Spleen (tissue), 7 donors: ENCODE results near the gene PDZD2.

Source experiments
- POLR2A ChIP-seq, 3 donors: fragments of 450-650 bp; IDR thresholded peaks; one replicate each; pipeline ENCODE4 v1.5.1; 2017; ENCODE audit warnings: antibody characterized with exemption in 3 of 3, mild to moderate bottlenecking in 1 of 3
- POLR2AphosphoS5 ChIP-seq, 3 donors: sonication (generic); formaldehyde crosslinking; IDR thresholded peaks; one replicate each; pipeline ENCODE4 v1.5.1; 2017; ENCODE audit warnings: antibody characterized with exemption in 3 of 3
- TF ChIP-seq, protein P1 (sequence below), 11 experiments: fragments of 200-600 bp in 7 of 11; fragments of 450-650 bp in 4 of 11; sonication (generic) in 4 of 11; IDR thresholded peaks in 8 of 11; conservative IDR thresholded peaks in 3 of 11; 1 replicate in 7 of 11; 2 replicates in 4 of 11; pipeline versions ENCODE4 v1.4.0 to v1.8.0; 2016 to 2021; ENCODE audit warnings: antibody characterized with exemption in 11 of 11, inconsistent platforms in 4 of 11, mild to moderate bottlenecking in 1 of 11
- donor health status: DM: no; HTN: no; CAD: no; lungs with moderate emphysema.
- donor health status: DM: no; HTN: no; CAD: no.
- donor health status: DM: no; HTN: no; CAD: no.

DNA sequence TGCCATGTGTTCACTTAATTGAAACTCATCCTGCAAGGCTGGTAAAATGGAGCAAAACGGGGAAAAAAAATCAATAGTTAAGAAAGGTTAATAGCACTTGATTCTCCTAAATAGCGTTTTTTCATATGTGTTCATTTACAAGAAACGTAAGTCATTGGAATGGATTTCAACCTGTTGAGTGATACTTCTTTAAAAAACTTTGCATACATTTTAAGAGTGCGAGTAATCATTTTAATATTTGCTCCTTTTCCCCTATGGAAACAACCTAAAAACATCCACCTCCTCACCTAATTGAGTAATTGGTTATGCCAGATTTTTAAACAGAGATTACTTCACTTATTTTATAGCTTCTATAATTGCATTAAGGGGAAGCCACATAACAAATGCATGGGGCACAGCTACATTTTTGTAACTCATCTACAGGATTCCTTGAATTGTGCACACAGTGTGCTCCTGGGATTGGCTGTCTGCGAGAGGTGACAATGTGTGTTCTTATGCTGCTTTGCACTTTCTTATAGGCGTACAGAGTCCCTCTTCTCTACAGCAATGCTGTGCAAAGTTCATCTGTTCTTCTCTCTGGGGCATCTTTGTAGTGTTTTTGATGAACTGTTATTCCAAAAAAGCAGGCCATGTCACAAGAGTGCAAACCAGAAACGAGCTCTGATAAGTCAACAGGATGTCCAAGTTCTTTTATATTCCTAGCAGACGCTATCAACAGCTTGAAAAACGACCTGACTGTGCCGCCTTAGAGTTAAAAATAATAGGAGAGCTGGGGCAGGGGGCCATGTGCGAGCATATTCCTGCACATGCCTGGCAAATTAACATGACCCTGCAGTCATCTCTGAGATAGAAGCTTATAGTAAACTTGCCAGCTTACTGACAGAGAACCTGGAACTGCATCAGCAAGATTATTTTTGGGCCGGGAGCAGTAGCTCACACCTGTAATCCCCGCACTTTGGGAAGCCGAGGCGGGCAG is 417.2 kb downstream of the PDZD2 start:
- TF ChIP-seq, protein P1, sequence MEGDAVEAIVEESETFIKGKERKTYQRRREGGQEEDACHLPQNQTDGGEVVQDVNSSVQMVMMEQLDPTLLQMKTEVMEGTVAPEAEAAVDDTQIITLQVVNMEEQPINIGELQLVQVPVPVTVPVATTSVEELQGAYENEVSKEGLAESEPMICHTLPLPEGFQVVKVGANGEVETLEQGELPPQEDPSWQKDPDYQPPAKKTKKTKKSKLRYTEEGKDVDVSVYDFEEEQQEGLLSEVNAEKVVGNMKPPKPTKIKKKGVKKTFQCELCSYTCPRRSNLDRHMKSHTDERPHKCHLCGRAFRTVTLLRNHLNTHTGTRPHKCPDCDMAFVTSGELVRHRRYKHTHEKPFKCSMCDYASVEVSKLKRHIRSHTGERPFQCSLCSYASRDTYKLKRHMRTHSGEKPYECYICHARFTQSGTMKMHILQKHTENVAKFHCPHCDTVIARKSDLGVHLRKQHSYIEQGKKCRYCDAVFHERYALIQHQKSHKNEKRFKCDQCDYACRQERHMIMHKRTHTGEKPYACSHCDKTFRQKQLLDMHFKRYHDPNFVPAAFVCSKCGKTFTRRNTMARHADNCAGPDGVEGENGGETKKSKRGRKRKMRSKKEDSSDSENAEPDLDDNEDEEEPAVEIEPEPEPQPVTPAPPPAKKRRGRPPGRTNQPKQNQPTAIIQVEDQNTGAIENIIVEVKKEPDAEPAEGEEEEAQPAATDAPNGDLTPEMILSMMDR (IDR thresholded peaks at IDR 0.05 in 8 of 11, conservative IDR thresholded peaks at IDR 0.05 in 3 of 11) = no peak
- TF ChIP-seq POLR2A (IDR thresholded peaks at IDR 0.05) (no peak), POLR2AphosphoS5 (IDR thresholded peaks at IDR 0.05) (no peak)
